Fibroblast of lung (primary cell): ENCODE measurements around the gene FAM221B. TPM values are rescaled to one million over a fixed set of nuclear protein-coding genes. Genes with fewer than 3 reads are reported as not detected.

Experiments used
- DNase-seq, 2 donors: peaks; one replicate each; pipeline versions ENCODE4 v3.0.0 to v3.0.0-alpha.2; 2010; ENCODE audit warnings: low read depth in 2 of 2
- H2AFZ ChIP-seq: 2 replicates; pipeline ENCODE4 v1.5.1; 2012; ENCODE audit warnings: low read length, control low read depth, inconsistent platforms
- H3K27ac ChIP-seq: 2 replicates; pipeline ENCODE4 v1.5.1; 2011; ENCODE audit warnings: low read length, control low read depth; ENCODE audit not compliant: insufficient read depth
- H3K27me3 ChIP-seq: 2 replicates; pipeline ENCODE4 v1.5.1; 2011; ENCODE audit warnings: mild to moderate bottlenecking, low read length; ENCODE audit not compliant: control insufficient read depth, insufficient read depth
- H3K36me3 ChIP-seq: 2 replicates; pipeline ENCODE4 v1.5.1; 2011; ENCODE audit warnings: low read length; ENCODE audit not compliant: control insufficient read depth, insufficient read depth
- H3K4me1 ChIP-seq: 2 replicates; pipeline ENCODE4 v1.5.1; 2011; ENCODE audit warnings: low read length; ENCODE audit not compliant: control insufficient read depth, insufficient read depth; ENCODE audit errors: extremely low read depth
- H3K4me2 ChIP-seq: 2 replicates; pipeline ENCODE4 v1.5.1; 2011; ENCODE audit warnings: low read length, control low read depth; ENCODE audit not compliant: insufficient read depth; ENCODE audit errors: extremely low read depth
- H3K4me3 ChIP-seq, 4 experiments: fragments of 200-600 bp in 1 of 4; sonication (generic) in 1 of 4; replicated peaks in 1 of 4; 2 replicates each; pipeline ENCODE4 v1.5.1; 2011 to 2016; ENCODE audit warnings: low read length in 4 of 4, low read depth in 3 of 4, mild to moderate bottlenecking in 3 of 4, control low read depth in 2 of 4, inconsistent platforms in 1 of 4, mixed read lengths in 1 of 4; ENCODE audit not compliant: insufficient read depth in 1 of 4; ENCODE audit errors: control extremely low read depth in 1 of 4
- H3K79me2 ChIP-seq: 2 replicates; pipeline ENCODE4 v1.5.1; 2012; ENCODE audit warnings: mild to moderate bottlenecking, low read length, inconsistent platforms; ENCODE audit not compliant: control insufficient read depth, insufficient read depth
- H3K9ac ChIP-seq: 2 replicates; pipeline ENCODE4 v1.5.1; 2011; ENCODE audit warnings: mild to moderate bottlenecking, low read length, control low read depth; ENCODE audit not compliant: insufficient read depth
- H3K9me3 ChIP-seq: 2 replicates; pipeline ENCODE4 v1.5.1; 2012; ENCODE audit warnings: low read depth, low read length; ENCODE audit not compliant: control insufficient read depth, insufficient read depth
- H4K20me1 ChIP-seq: 2 replicates; pipeline ENCODE4 v1.5.1; 2011; ENCODE audit warnings: low read length; ENCODE audit not compliant: control insufficient read depth, insufficient read depth; ENCODE audit errors: extremely low read depth
- CTCF ChIP-seq, 2 donors: IDR thresholded peaks in 1 of 2; conservative IDR thresholded peaks in 1 of 2; 1 replicate in 1 of 2; 2 replicates in 1 of 2; pipeline ENCODE4 v1.5.1; 2011 to 2012; ENCODE audit warnings: low read length in 2 of 2, control low read depth in 1 of 2, inconsistent platforms in 1 of 2, low read depth in 1 of 2, mild to moderate bottlenecking in 1 of 2
- EZH2 ChIP-seq: IDR thresholded peaks from 2 replicates; pipeline ENCODE4 v1.5.1; 2012; ENCODE audit warnings: low read length, control low read depth, mild to moderate bottlenecking; ENCODE audit errors: missing control alignments
- polyA plus RNA-seq, 2 donors: library from polyadenylated mRNA; depleted of rRNA in 1 of 2; stranded (reverse) in 1 of 2; unstranded in 1 of 2; fragments of >200 nt; gene quantifications; 2 replicates each; pipeline ENCODE4 v1.2.1, GENCODE V29; 2011 to 2012; ENCODE audit warnings: missing spikeins in 1 of 2
- total RNA-seq: library from RNA; depleted of rRNA; stranded (reverse); fragments of >200 nt; gene quantifications from 2 replicates; pipeline ENCODE4 v1.2.1, GENCODE V29; 2014

Gene FAM221B
- total and polyA plus RNA-seq, 2 donors (not counting 1 experiment from before 2014, with no cell fraction given): not detected

- Histone ChIP-seq H3K27ac (no peak overlapping the region), H3K9ac (no peak overlapping the region), H3K79me2 (no peaks in the 10 kb centered on the region), H4K20me1 (no peaks in the 10 kb centered on the region), H3K4me2 (no peak overlapping the region), H3K9me3 (no peaks in the 10 kb centered on the region), H3K4me1 (no peaks in the 10 kb centered on the region), H2AFZ (no peak overlapping the region), H3K27me3 (peaks cover 11% of the 10 kb centered on the region), H3K4me3 (no peak overlapping the region), H3K36me3 (no peaks in the 10 kb centered on the region)
- TF ChIP-seq CTCF (conservative IDR thresholded peaks at IDR 0.05 in 1 of 2, IDR thresholded peaks at IDR 0.05 in 1 of 2; ENCODE audit: low read depth in 1 of 2, low read length in 2 of 2) (no peak), EZH2 (no peak)
- DNase-seq: no peak
Observed at GRCh38 chr9:35769763-35770162, 58.8 kb downstream of the FAM221B start.

GRCh38 chr9:35767458-35767857, 61.1 kb downstream of the FAM221B start:
- Histone ChIP-seq H3K36me3 (no peaks in the 10 kb centered on the region), H3K4me1 (no peaks in the 10 kb centered on the region), H3K9me3 (no peaks in the 10 kb centered on the region), H3K4me3 (no peak overlapping the region), H4K20me1 (no peaks in the 10 kb centered on the region), H3K9ac (no peak overlapping the region), H3K79me2 (no peaks in the 10 kb centered on the region), H3K4me2 (no peak overlapping the region), H3K27ac (no peak overlapping the region), H3K27me3 (peaks cover 11% of the 10 kb centered on the region), H2AFZ (no peak overlapping the region)
- no peak for DNase-seq
- no peak for TF ChIP-seq CTCF (conservative IDR thresholded peaks at IDR 0.05 in 1 of 2, IDR thresholded peaks at IDR 0.05 in 1 of 2; ENCODE audit: low read depth in 1 of 2, low read length in 2 of 2)

GRCh38 chr9:35766997-35767396, 61.5 kb downstream of the FAM221B start:
- no peaks in the 10 kb centered on the region for H3K9me3 ChIP-seq

More at GRCh38 chr9:35766997-35767396, 61.5 kb downstream of the FAM221B start:
- Histone ChIP-seq H3K79me2 (no peaks in the 10 kb centered on the region), H3K9ac (no peak overlapping the region), H2AFZ (no peak overlapping the region), H3K4me3 (no peak overlapping the region), H3K4me2 (no peak overlapping the region), H3K36me3 (no peaks in the 10 kb centered on the region), H3K4me1 (no peaks in the 10 kb centered on the region), H4K20me1 (no peaks in the 10 kb centered on the region), H3K27me3 (peaks cover 11% of the 10 kb centered on the region), H3K27ac (no peak overlapping the region)
- no peak for TF ChIP-seq CTCF (conservative IDR thresholded peaks at IDR 0.05 in 1 of 2, IDR thresholded peaks at IDR 0.05 in 1 of 2; ENCODE audit: low read depth in 1 of 2, low read length in 2 of 2)
- no peak for TF ChIP-seq EZH2
- no peak for DNase-seq

Other genes with a start within 250 kb of the FAM221B start
- 9.4 and 10.5 TPM in 2 replicates for gene TESK1, start 223.5 kb downstream of the FAM221B start, total RNA-seq
- 12.0 and 12.5 TPM in 2 replicates for gene TESK1, start 223.5 kb downstream of the FAM221B start, polyA plus RNA-seq
- gene CD72, start 210.3 kb downstream of the FAM221B start, total RNA-seq: 1.0 and 2.8 TPM in 2 replicates
- 0.64 and 1.00 TPM in 2 replicates for gene CD72, start 210.3 kb downstream of the FAM221B start, polyA plus RNA-seq
- gene SIT1, start 177.8 kb downstream of the FAM221B start, total RNA-seq: 0.17 TPM in 1 of 2 replicates, not detected in the other
- gene SIT1, start 177.8 kb downstream of the FAM221B start, polyA plus RNA-seq: 0.07 TPM in 1 of 2 replicates, not detected in the other
- gene RMRP, start 170.7 kb downstream of the FAM221B start, total RNA-seq: 67,954 and 162,287 TPM in 2 replicates
- gene RMRP, start 170.7 kb downstream of the FAM221B start, polyA plus RNA-seq: 75.4 and 110 TPM in 2 replicates
- 15.4 and 20.6 TPM in 2 replicates for gene CCDC107, start 170.4 kb downstream of the FAM221B start, total RNA-seq
- gene CCDC107, start 170.4 kb downstream of the FAM221B start, polyA plus RNA-seq: 20.2 and 24.9 TPM in 2 replicates
- gene ARHGEF39, start 163.5 kb downstream of the FAM221B start, total RNA-seq: under 0.01 and 0.66 TPM in 2 replicates
- gene ARHGEF39, start 163.5 kb downstream of the FAM221B start, polyA plus RNA-seq: 0.77 and 3.9 TPM in 2 replicates
- 0.17 and 0.26 TPM in 2 replicates for gene CA9, start 154.8 kb downstream of the FAM221B start, total RNA-seq
- 0.59 TPM in 1 of 2 replicates, not detected in the other for gene CA9, start 154.8 kb downstream of the FAM221B start, polyA plus RNA-seq
- 696 and 1,003 TPM in 2 replicates for gene TPM2, start 138.8 kb downstream of the FAM221B start, total RNA-seq
- gene TPM2, start 138.8 kb downstream of the FAM221B start, polyA plus RNA-seq: 1,280 and 1,927 TPM in 2 replicates
- 214 and 405 TPM in 2 replicates for gene TLN1, start 96.5 kb downstream of the FAM221B start, total RNA-seq
- gene TLN1, start 96.5 kb downstream of the FAM221B start, polyA plus RNA-seq: 214 and 244 TPM in 2 replicates
- gene CREB3, start 96.1 kb downstream of the FAM221B start, total RNA-seq: 64.7 and 70.2 TPM in 2 replicates
- gene CREB3, start 96.1 kb downstream of the FAM221B start, polyA plus RNA-seq: 50.2 and 55.8 TPM in 2 replicates
- gene GBA2, start 79.5 kb downstream of the FAM221B start, total RNA-seq: 21.8 and 23.9 TPM in 2 replicates
- 24.1 and 25.5 TPM in 2 replicates for gene GBA2, start 79.5 kb downstream of the FAM221B start, polyA plus RNA-seq
- 10.5 and 14.9 TPM in 2 replicates for gene RGP1, start 79.4 kb downstream of the FAM221B start, total RNA-seq
- gene RGP1, start 79.4 kb downstream of the FAM221B start, polyA plus RNA-seq: 17.4 and 18.0 TPM in 2 replicates
- gene MSMP, start 74.5 kb downstream of the FAM221B start, total RNA-seq: not detected in 2 replicates
- not detected in 2 replicates for gene MSMP, start 74.5 kb downstream of the FAM221B start, polyA plus RNA-seq
- 23.6 and 47.4 TPM in 2 replicates for gene NPR2, start 37.1 kb downstream of the FAM221B start, total RNA-seq
- 26.3 and 34.1 TPM in 2 replicates for gene NPR2, start 37.1 kb downstream of the FAM221B start, polyA plus RNA-seq
- 1.0 and 1.3 TPM in 2 replicates for gene SPAG8, start 16.5 kb downstream of the FAM221B start, total RNA-seq
- 0.62 and 0.64 TPM in 2 replicates for gene SPAG8, start 16.5 kb downstream of the FAM221B start, polyA plus RNA-seq
- gene HINT2, start 13.7 kb downstream of the FAM221B start, total RNA-seq: 24.9 and 34.2 TPM in 2 replicates
- 13.1 and 22.9 TPM in 2 replicates for gene HINT2, start 13.7 kb downstream of the FAM221B start, polyA plus RNA-seq
- gene TMEM8B, start 496 bp upstream of the FAM221B start, total RNA-seq: 2.1 and 3.0 TPM in 2 replicates
- 2.7 and 3.0 TPM in 2 replicates for gene TMEM8B, start 496 bp upstream of the FAM221B start, polyA plus RNA-seq
- not detected in 2 replicates for gene OR13J1, start 41.7 kb upstream of the FAM221B start, total RNA-seq
- gene OR13J1, start 41.7 kb upstream of the FAM221B start, polyA plus RNA-seq: not detected in 2 replicates
- 0.26 and 1.2 TPM in 2 replicates for gene HRCT1, start 77.5 kb upstream of the FAM221B start, total RNA-seq
- gene HRCT1, start 77.5 kb upstream of the FAM221B start, polyA plus RNA-seq: 3.1 and 3.3 TPM in 2 replicates
- gene SPAAR, start 80.8 kb upstream of the FAM221B start, total RNA-seq: under 0.01 and 0.17 TPM in 2 replicates
- gene SPAAR, start 80.8 kb upstream of the FAM221B start, polyA plus RNA-seq: 0.34 and 0.41 TPM in 2 replicates
- gene OR2S2, start 129.4 kb upstream of the FAM221B start, total RNA-seq: 0.17 TPM in 1 of 2 replicates, not detected in the other
- 0.17 and 0.18 TPM in 2 replicates for gene OR2S2, start 129.4 kb upstream of the FAM221B start, polyA plus RNA-seq
- 43.1 and 98.4 TPM in 2 replicates for gene RECK, start 208.2 kb upstream of the FAM221B start, total RNA-seq
- 108 and 212 TPM in 2 replicates for gene RECK, start 208.2 kb upstream of the FAM221B start, polyA plus RNA-seq